GM19467 (cell line): Measurements from ENCODE around the gene A4GNT.
"Not testable (repeated sequence)": the region's sequence is repeated elsewhere in the genome, so short reads cannot be mapped to it uniquely, and the experiment has no call there.

Experiments
- ATAC-seq: cut with Tn5 transposase; IDR thresholded peaks from one replicate; pipeline ENCODE4 v1.9.1; 2021; ENCODE audit warnings: mild to moderate bottlenecking, moderate library complexity; ENCODE audit not compliant: unreplicated experiment

A4GNT gene

DNA sequence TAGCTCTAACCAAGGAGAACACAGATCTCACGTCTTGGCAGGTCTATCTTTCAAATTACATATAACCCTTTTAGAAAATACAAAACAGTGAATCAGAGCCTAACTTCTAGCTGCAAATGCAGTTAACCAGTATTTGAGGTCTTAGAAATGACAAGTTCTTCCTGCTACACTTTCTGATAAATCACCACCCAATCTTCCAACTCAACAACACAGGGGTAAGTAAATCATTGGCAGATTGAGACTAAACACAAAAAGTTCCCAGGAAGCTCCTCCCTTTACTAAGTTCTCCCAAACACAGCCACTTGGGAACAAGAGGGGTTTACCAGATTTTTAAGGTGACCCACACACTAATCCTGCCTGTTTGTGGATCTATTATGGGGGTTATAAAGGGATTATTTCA lies at the start of gene A4GNT:
A4GNT (minus strand) TSS at position 152 of the 400 bp plus-strand sequence. CDS start 1,134 bp downstream, outside the sequence.
- ATAC-seq: no peak

- no peak for ATAC-seq
Observed at GRCh38 chr3:138180375-138181029, 48.3 kb upstream of the A4GNT start.

DNA sequence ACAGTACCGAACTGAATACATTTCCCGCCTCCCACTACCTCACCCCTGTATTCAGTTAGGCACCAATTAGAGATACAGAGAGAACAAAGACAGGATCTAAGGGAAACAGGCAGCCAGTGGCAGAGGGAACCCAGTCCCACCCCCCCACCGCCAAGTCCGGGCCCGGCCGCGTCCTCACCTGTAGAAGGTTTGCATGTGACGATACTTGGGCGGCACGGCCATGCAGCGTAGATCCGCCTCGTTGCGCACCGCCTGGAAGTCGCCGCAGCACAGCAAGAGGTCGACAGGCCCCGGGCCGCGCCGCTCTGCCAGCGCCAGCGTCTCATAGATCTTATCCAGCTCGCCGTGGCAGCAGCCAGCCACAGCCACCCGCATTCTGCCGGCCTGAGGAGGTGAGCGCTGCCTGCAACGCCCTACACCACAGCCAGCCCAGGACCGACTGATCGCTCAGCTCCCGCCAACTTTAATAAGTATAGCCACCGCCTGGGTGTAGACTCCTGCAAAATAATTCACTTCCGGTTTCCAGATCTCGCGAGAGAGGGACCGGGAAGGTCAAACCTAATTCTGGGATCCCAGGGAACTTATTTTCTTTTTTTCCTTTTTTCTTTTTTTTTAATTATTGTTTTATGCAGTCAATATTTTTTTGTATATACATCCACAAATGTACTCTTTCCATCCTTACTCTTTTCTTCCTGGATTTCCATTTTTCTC lies 42.4 kb upstream of the A4GNT start, which contains the start of gene DBR1:
DBR1 (minus strand) TSS at position 501 of the 711 bp plus-strand sequence; CDS start at position 375, 126 bp downstream.
- peak; percentile 92 for ATAC-seq

GRCh38 chr3:138173769-138174420 lies 41.7 kb upstream of the A4GNT start:
- ATAC-seq: no peak

GRCh38 chr3:138172625-138173024 lies 40.4 kb upstream of the A4GNT start:
- no peak for ATAC-seq

DNA sequence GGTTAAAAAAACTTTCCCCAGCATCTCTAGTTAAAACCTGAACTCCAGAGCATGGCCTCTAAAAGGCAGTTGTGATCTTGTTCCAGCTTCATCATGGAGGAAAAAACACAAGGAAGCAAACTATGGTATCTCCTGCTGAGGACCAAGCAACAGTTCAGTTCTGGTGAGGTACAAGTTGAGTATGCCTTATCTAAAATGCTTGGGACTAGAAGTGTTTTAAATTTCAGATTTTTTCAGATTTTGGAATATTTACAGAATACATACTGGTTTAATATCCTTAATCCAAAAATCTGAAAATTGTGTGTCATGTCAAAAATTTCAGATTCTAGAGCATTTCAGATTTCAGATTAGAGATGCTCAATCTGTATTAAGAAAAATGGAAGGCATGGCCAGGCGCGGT lies 32.9 kb upstream of the A4GNT start:
- no peak for ATAC-seq

GRCh38 chr3:138157743-138158142 lies 25.6 kb upstream of the A4GNT start:
- ATAC-seq: no peak

DNA sequence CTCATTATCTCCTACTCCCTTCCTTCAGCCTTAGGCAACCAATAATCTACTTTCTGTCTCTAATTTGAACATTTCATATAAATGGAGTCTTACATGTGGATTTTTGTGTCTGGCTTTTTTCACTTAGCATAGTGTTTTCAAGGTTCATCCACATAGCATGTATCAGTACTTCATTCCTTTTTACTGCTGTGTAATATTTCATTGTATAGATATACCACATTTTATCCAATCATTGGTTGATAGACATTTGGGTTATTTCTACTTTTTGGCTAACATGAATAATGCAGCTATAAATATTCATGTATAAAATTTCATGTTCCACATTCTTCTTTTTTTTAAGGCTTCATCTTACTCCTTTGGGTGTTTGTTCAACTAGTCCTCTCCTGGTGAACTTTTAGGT lies 22.3 kb upstream of the A4GNT start:
- no peak for ATAC-seq

DNA sequence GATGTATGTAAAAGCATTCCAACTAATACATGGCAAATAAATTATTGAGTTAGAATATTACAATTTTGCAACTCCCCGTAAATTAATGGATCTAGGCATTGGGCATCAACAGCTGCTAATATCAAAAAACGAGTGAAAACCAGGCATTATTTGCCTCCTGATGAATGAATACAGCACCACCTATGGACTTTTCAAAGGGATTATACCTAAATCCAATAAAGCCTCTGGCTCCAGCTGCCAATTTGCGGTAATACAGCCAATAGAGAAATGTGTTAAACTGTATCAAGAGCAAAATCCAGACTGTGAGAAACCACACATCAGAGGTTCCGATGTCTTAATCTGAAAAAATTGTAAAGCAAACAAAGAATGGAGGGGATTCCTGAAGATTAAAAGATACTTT lies 16.3 kb upstream of the A4GNT start:
- no peak for ATAC-seq

DNA sequence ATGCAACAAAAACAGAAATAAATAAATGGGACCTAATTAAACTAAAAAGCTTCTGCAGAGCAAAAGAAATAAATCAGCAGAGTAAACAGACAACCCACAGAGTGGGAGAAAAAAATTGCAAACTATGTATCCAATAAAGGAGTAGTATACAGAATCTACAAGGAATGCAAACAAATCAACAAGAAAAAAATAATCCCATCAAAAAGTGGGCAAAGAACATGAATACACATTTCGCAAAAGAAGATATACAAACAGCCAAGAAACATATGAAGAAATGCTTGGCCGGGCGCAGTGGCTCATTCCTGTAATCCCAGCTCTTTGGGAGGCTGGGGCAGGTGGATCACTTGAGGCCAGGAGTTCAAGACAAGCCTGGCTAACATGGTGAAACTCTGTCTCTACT lies 10.0 kb upstream of the A4GNT start:
- not testable (repeated sequence) for ATAC-seq

- ATAC-seq: no peak
Observed at GRCh38 chr3:138140940-138141339, 8.8 kb upstream of the A4GNT start.

DNA sequence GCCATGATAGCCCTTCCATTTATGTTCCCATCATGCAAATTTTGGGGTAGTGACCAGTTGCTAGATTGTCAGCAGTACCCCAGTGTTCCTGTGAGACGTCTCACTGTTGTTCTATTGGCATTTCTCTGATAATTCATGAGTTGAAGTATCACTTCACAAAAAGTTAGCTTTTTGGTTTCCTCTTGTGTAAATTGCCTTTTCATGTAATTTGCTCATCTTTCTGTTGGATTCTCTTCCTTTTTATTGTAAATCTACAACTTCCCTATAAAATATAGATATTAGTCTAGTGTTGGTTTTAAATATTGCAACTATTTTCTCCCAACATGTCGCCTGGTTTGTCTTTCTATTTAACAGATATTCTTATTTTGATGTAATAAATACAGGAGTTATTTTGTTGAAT lies 7.5 kb upstream of the A4GNT start:
- ATAC-seq: no peak

DNA sequence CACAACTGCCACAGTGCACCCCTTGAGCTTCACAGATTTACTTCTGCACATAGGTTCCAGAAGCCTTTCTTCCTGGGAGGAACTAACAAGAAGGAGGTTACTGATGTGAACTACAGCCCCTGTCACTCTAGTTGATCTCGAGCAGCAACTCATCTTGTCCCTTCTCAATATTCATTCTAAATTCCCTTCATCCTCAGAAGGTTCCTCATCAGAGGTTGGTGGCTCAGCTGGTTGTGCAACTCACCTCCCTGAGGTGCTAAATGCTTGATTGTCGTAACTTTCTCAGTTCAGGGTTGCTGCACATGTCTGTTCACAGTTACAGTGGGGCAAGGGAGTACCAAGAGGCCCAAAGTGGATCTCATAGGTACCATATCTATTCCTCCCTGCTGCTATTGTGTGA lies 5.7 kb upstream of the A4GNT start:
- ATAC-seq: no peak

DNA sequence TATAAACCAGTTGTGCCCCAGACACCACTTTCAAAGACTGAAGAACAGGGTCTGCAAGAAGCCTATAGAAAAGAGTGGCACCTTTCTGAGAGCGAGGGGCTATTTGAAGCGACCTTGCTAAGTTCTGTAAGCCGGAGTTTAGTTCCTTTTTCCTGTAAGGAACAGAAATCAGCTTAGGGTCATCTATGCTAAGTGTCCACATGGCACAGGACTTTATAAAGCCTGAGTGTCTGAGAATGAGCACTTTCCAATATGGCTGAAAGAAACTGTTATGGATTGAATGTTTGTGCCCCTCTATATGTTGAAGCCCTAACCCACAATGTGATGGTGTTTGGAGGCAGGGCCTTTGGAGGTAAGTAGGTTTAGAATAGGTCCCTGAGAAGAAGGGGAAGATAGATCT lies 4.0 kb upstream of the A4GNT start:
- no peak for ATAC-seq

DNA sequence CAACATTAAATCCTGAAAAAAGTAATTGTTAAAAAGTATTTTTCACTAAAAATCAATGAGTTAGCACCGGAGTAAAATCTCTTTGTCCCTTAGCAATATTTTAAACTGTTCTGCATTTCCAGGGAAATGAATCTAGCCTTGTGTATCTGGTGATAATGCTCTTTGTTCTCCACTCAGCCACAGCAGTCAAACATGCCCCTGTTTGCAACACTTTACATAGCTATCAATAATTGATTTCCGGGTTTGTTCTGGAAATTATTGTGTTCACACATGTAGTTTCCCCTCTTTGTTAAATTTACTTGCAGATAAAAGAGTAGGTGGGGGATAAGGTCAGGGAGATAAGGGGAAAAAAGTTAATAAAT lies 3.6 kb upstream of the A4GNT start:
- ATAC-seq: no peak

GRCh38 chr3:138135146-138135832 lies 3.1 kb upstream of the A4GNT start:
- ATAC-seq: no peak

DNA sequence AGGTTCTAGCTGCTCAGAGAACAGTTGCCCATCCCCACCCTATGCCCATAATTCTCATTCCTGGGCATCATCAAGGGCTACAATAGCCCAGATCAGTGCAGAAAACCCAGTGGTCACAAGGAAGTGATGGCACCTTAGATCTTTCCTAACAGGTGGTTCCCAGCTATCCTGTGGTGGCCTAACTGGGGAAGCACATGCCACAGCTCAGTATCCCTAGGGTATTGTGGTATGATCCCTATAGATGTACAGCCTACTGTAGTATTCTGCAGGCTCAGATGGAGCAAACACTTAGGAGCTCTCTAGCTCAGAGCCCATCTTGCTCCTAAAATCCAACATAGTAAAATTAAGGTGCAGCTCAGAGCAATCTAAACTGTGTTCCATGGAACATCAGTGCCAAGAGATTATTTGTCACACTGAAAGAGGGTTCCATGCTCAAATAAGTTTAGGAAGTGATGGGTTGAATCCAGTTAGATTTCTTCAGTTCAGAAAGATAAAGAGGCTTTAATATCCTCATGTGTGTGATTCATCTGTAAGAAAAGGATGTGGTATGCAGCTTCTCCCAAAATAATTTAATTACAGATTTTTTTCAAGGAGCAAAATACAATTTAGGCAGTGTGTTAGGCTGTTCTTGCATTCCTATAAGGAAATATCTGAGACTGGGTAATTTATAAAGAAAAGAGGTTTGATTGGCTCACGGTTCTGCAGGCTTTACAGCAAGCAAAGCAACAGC lies 4.4 kb downstream of the A4GNT start:
- ATAC-seq: no peak

GRCh38 chr3:138125548-138126221 lies 6.5 kb downstream of the A4GNT start:
- ATAC-seq: no peak

DNA sequence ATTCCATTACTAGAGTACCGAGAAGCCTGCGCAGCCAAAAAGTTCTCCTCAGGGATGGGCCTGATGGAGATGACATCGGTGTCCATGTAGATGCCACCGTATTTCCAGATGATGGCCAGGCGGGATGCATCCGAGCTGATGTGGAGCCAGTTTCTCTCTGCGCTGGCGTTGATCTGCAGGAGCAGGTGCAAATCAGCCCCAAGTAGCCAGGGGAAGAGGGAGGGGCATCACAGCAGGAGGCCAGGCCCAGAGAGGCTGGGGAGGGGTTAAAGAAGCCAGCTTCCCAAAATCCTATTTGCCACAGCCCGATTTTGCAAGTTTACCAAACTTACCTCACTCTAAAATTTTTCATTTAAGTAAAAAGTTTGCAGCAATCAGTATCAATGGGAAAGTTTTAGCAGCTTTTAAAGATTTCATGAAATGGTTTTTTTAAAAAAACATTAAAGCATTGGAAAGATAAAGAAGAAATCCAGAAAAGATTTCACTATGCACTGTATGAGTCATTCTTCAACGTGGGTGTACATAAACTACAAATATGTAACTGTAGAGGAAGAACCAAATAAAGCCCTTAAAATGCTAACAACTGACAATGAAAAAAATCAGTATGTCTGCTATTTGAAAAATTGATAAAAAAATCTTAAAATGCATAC lies 7.4 kb downstream of the A4GNT start:
- ATAC-seq: no peak

DNA sequence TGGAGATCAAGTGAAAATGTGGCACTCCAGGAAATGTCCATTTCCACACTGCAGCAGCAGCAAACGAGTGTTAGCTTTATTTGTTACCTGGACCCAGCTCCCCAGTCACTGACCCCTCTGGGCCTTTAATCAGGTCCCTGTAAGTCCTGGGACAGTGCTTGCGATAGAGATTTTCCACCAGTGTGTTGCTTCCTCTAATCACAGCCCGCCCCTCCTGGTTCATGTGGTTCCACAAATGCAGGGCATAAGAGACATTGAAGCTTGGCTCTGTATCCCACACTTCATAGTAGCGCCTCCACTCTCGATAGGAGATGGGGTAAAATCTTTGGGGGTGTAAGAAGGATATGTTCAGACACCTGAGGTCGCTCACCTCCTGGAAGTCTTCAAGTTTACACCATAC lies 8.0 kb downstream of the A4GNT start:
- ATAC-seq: no peak
